Neuronal stem cell (in vitro differentiated cells): ENCODE measurements around the gene EHD1.
A peak's percentile ranks its signal among the peaks of the same experiment; 100 is the strongest.

Source experiments
- DNase-seq: peaks from one replicate; pipeline ENCODE4 v3.0.0-alpha.2; 2013; ENCODE audit warnings: low spot score
- H2AFZ ChIP-seq: one replicate; pipeline ENCODE4 v1.6.1; 2013; ENCODE audit warnings: mild to moderate bottlenecking, low read length, inconsistent platforms
- H2AK5ac ChIP-seq: 2 replicates; pipeline ENCODE4 v1.6.1; 2013; ENCODE audit warnings: low read depth, mild to moderate bottlenecking, inconsistent platforms, low read length, moderate library complexity, mixed read lengths
- H2BK120ac ChIP-seq: 2 replicates; pipeline ENCODE4 v1.6.1; 2013; ENCODE audit warnings: low read depth, mild to moderate bottlenecking, inconsistent platforms, low read length, moderate library complexity, mixed read lengths
- H2BK12ac ChIP-seq: one replicate; pipeline ENCODE4 v1.6.1; 2013; ENCODE audit warnings: low read length, inconsistent platforms
- H2BK15ac ChIP-seq: 2 replicates; pipeline ENCODE4 v1.6.1; 2013; ENCODE audit warnings: mild to moderate bottlenecking, low read length, inconsistent platforms, mixed read lengths
- H2BK5ac ChIP-seq: one replicate; pipeline ENCODE4 v1.6.1; 2013; ENCODE audit warnings: inconsistent platforms, mild to moderate bottlenecking, low read length, moderate library complexity
- H3K14ac ChIP-seq: one replicate; pipeline ENCODE4 v1.6.1; 2013; ENCODE audit warnings: low read length, inconsistent platforms
- H3K18ac ChIP-seq: 2 replicates; pipeline ENCODE4 v1.6.1; 2013; ENCODE audit warnings: low read length, inconsistent platforms
- H3K23ac ChIP-seq: 2 replicates; pipeline ENCODE4 v1.6.1; 2013; ENCODE audit warnings: low read depth, mild to moderate bottlenecking, mixed read lengths, low read length, inconsistent platforms; ENCODE audit not compliant: poor library complexity
- H3K27ac ChIP-seq: replicated peaks from 3 replicates; pipeline ENCODE4 v1.5.1; 2013; ENCODE audit warnings: low read length, inconsistent platforms
- H3K27me3 ChIP-seq, 3 experiments: 2 replicates each; pipeline ENCODE4 v1.6.1; 2013; ENCODE audit warnings: low read length in 3 of 3, mild to moderate bottlenecking in 2 of 3, inconsistent platforms in 1 of 3, low read depth in 1 of 3, mixed read lengths in 1 of 3, moderate library complexity in 1 of 3; ENCODE audit not compliant: control insufficient read depth in 3 of 3, insufficient read depth in 3 of 3
- H3K36me3 ChIP-seq, 2 donors: replicated peaks in 1 of 2; 2 replicates each; pipeline ENCODE4 v1.6.1; 2013; ENCODE audit warnings: low read length in 2 of 2; ENCODE audit not compliant: control insufficient read depth in 2 of 2, insufficient read depth in 2 of 2
- H3K4ac ChIP-seq: 2 replicates; pipeline ENCODE4 v1.6.1; 2013; ENCODE audit warnings: inconsistent platforms, mild to moderate bottlenecking, low read length, moderate library complexity
- H3K4me1 ChIP-seq, 2 donors: 1 replicate in 1 of 2; 2 replicates in 1 of 2; pipeline ENCODE4 v1.6.1; 2013; ENCODE audit warnings: low read length in 2 of 2, low read depth in 1 of 2; ENCODE audit not compliant: control insufficient read depth in 2 of 2, insufficient read depth in 1 of 2
- H3K4me2 ChIP-seq: one replicate; pipeline ENCODE4 v1.6.1; 2013; ENCODE audit warnings: mild to moderate bottlenecking, low read length, inconsistent platforms; ENCODE audit not compliant: insufficient read depth, poor library complexity, severe bottlenecking
- H3K4me3 ChIP-seq, 2 donors: 2 replicates each; pipeline ENCODE4 v1.5.1; 2013; ENCODE audit warnings: low read length in 2 of 2, mild to moderate bottlenecking in 2 of 2, inconsistent platforms in 1 of 2, moderate library complexity in 1 of 2
- H3K79me1 ChIP-seq: one replicate; pipeline ENCODE4 v1.6.1; 2013; ENCODE audit warnings: low read depth, mild to moderate bottlenecking, inconsistent platforms, low read length, moderate library complexity
- H3K9ac ChIP-seq: one replicate; pipeline ENCODE4 v1.6.1; 2013; ENCODE audit warnings: mild to moderate bottlenecking, low read depth, low read length, inconsistent platforms; ENCODE audit not compliant: poor library complexity
- H3K9me3 ChIP-seq, 2 donors: replicated peaks in 1 of 2; 2 replicates each; pipeline versions ENCODE3 to v1.6.1; 2013; ENCODE audit warnings: low read length in 2 of 2, mild to moderate bottlenecking in 2 of 2, inconsistent platforms in 1 of 2, low read depth in 1 of 2, mixed read lengths in 1 of 2, moderate library complexity in 1 of 2; ENCODE audit not compliant: control insufficient read depth in 2 of 2, insufficient read depth in 1 of 2
- H4K8ac ChIP-seq: one replicate; pipeline ENCODE4 v1.6.1; 2013; ENCODE audit warnings: low read depth, mild to moderate bottlenecking, inconsistent platforms, low read length, moderate library complexity
- H4K91ac ChIP-seq: one replicate; pipeline ENCODE4 v1.6.1; 2013; ENCODE audit warnings: low read length, low read depth, mild to moderate bottlenecking, inconsistent platforms; ENCODE audit not compliant: poor library complexity
- WGBS, 2 donors: extraction: QIAGEN DNeasy Blood & Tissue Kit; methylation state at CpG; one replicate each; pipeline ENCODE4 v1.1.7; 2013; ENCODE audit warnings: missing lambda C conversion rate in 2 of 2, mixed read lengths in 1 of 2; ENCODE audit not compliant: insufficient read length in 2 of 2, insufficient replicate concordance in 1 of 2; ENCODE audit errors: extremely low coverage in 2 of 2; 5-methylcytosine and 5-hydroxymethylcytosine counted together

EHD1 gene

GRCh38 chr11:64859542-64860414 is 18.6 kb downstream of the EHD1 start:
- H3K14ac ChIP-seq = no peak overlapping the region
- no peak overlapping the region for H2BK5ac ChIP-seq
- H3K79me1 ChIP-seq = peaks cover 16% of the 10 kb centered on the region
- no peak overlapping the region for H2BK120ac ChIP-seq
- H3K18ac ChIP-seq = peak overlapping the region; percentile 24
- H3K9me3 ChIP-seq = no peaks in the 10 kb centered on the region
- peaks cover 24 to 28% of the 10 kb centered on the region in 2 donors for H3K4me1 ChIP-seq
- no peak overlapping the region for H3K27ac ChIP-seq
- no peak for DNase-seq
- no peak overlapping the region for H3K4ac ChIP-seq
- peak overlapping the region; percentile 21 for H4K8ac ChIP-seq
- no peak overlapping the region for H2BK12ac ChIP-seq
- H3K36me3 ChIP-seq = peaks cover 16 to 34% of the 10 kb centered on the region in 2 donors
- H3K4me2 ChIP-seq = no peak overlapping the region
- no peak overlapping the region for H3K9ac ChIP-seq
- H3K23ac ChIP-seq = no peak overlapping the region
- no peak overlapping the region for H4K91ac ChIP-seq
- no peak overlapping the region for H2BK15ac ChIP-seq
- H2AFZ ChIP-seq = no peak overlapping the region
- H3K4me3 ChIP-seq = no peak overlapping the region
- H2AK5ac ChIP-seq = no peak overlapping the region
- WGBS, 2 donors = no CpG with 5 or more reads among the region's 33 CpGs
- H3K27me3 ChIP-seq = no peaks in the 10 kb centered on the region

- peaks cover 9% of the 10 kb centered on the region for H3K79me1 ChIP-seq
- no CpG with 5 or more reads among the region's 19 CpGs for WGBS, 2 donors
- no peak for DNase-seq
- no peak overlapping the region for H2BK120ac ChIP-seq
- no peak overlapping the region for H4K8ac ChIP-seq
- H4K91ac ChIP-seq = no peak overlapping the region
- H3K9me3 ChIP-seq = no peaks in the 10 kb centered on the region
- H3K9ac ChIP-seq = peak overlapping the region; percentile 27
- H3K14ac ChIP-seq = no peak overlapping the region
- H2BK5ac ChIP-seq = no peak overlapping the region
- H3K23ac ChIP-seq = no peak overlapping the region
- no peak overlapping the region for H3K18ac ChIP-seq
- H2BK15ac ChIP-seq = no peak overlapping the region
- no peak overlapping the region for H2AFZ ChIP-seq
- H2BK12ac ChIP-seq = no peak overlapping the region
- H3K4me2 ChIP-seq = no peak overlapping the region
- no peak overlapping the region for H3K4ac ChIP-seq
- H3K4me1 ChIP-seq = peaks cover 14 to 17% of the 10 kb centered on the region in 2 donors
- H2AK5ac ChIP-seq = no peak overlapping the region
- no peaks in the 10 kb centered on the region for H3K27me3 ChIP-seq
- H3K36me3 ChIP-seq = peaks cover 19 to 42% of the 10 kb centered on the region in 2 donors
- no peak overlapping the region for H3K27ac ChIP-seq
- no peak overlapping the region for H3K4me3 ChIP-seq
Measured at GRCh38 chr11:64858467-64859263, 19.8 kb downstream of the EHD1 start.

GRCh38 chr11:64857485-64857884 is 20.9 kb downstream of the EHD1 start:
- no peak overlapping the region for H2BK5ac ChIP-seq
- peaks cover 6% of the 10 kb centered on the region for H3K79me1 ChIP-seq
- H3K36me3 ChIP-seq = peaks cover 19 to 51% of the 10 kb centered on the region in 2 donors
- H2AK5ac ChIP-seq = no peak overlapping the region
- H3K27ac ChIP-seq = no peak overlapping the region
- no peaks in the 10 kb centered on the region for H3K9me3 ChIP-seq
- H3K18ac ChIP-seq = no peak overlapping the region
- peak overlapping the region; percentile 43 for H4K8ac ChIP-seq
- DNase-seq = no peak
- H3K4me1 ChIP-seq = peaks cover 4 to 5% of the 10 kb centered on the region in 2 donors
- H3K14ac ChIP-seq = no peak overlapping the region
- no peak overlapping the region for H3K4me2 ChIP-seq
- peak overlapping the region; percentile 16 for H2BK15ac ChIP-seq
- H2BK12ac ChIP-seq = no peak overlapping the region
- H2BK120ac ChIP-seq = no peak overlapping the region
- H4K91ac ChIP-seq = no peak overlapping the region
- H3K4ac ChIP-seq = no peak overlapping the region
- no peaks in the 10 kb centered on the region for H3K27me3 ChIP-seq
- H3K23ac ChIP-seq = no peak overlapping the region
- no CpG with 5 or more reads among the region's 6 CpGs for WGBS, 2 donors
- H3K4me3 ChIP-seq = peak overlapping the region in 1 of 2 donors; percentile 51
- H2AFZ ChIP-seq = no peak overlapping the region
- H3K9ac ChIP-seq = peak overlapping the region; percentile 9
